OCI-LY7 (cell line): ENCODE data around the gene DIS3L. TPM values are rescaled to one million over a fixed set of nuclear protein-coding genes. Genes with fewer than 3 reads are reported as not detected.

Experiments
- BruUV-seq: library from RNA; stranded (reverse); fragments of 400-500 nt; replicated peaks from 2 replicates; lab custom pipeline; 2021; lab: Mats Ljungman, UMichigan
- CTCF ChIA-PET: fragments of 300-600 bp; sonication (Branson Sonifier 250); formaldehyde crosslinking; loops from one replicate; lab custom pipeline; 2022; ENCODE audit warnings: antibody characterized with exemption; ENCODE audit not compliant: unreplicated experiment; lab: Charles Lee
- POLR2A ChIA-PET: fragments of 300-600 bp; sonication (Branson Sonifier 250); formaldehyde crosslinking; loops from one replicate; lab custom pipeline; 2022; ENCODE audit warnings: antibody characterized with exemption; lab: Charles Lee
- DNase-seq: peaks from one replicate; pipeline ENCODE4 v3.0.0-alpha.2; 2015; ENCODE audit warnings: low spot score
- H2AFZ ChIP-seq: fragments of 200-600 bp; sonication (generic), shearing (Covaris generic); 2 replicates; pipeline ENCODE4 v1.6.1; 2014; ENCODE audit warnings: mild to moderate bottlenecking, antibody characterized with exemption, low read length, moderate library complexity
- H3K27ac ChIP-seq: fragments of 200-600 bp; sonication (generic); 2 replicates; pipeline ENCODE4 v1.5.1; 2014; ENCODE audit warnings: mixed run types, low read depth, mild to moderate bottlenecking, moderate library complexity, low read length, inconsistent platforms; ENCODE audit not compliant: poor library complexity, severe bottlenecking
- H3K36me3 ChIP-seq: fragments of 200-600 bp; sonication (generic); 2 replicates; pipeline ENCODE4 v1.6.1; 2014; ENCODE audit warnings: mild to moderate bottlenecking, antibody characterized with exemption, low read length, moderate library complexity, mixed read lengths; ENCODE audit not compliant: insufficient read depth
- H3K4me1 ChIP-seq: fragments of 200-600 bp; sonication (generic); 2 replicates; pipeline ENCODE4 v1.5.1; 2014; ENCODE audit warnings: mild to moderate bottlenecking, low read length; ENCODE audit not compliant: insufficient read depth, poor library complexity, severe bottlenecking
- H3K4me2 ChIP-seq: fragments of 200-600 bp; sonication (generic); 2 replicates; pipeline ENCODE4 v1.6.1; 2014; ENCODE audit warnings: mild to moderate bottlenecking, low read length
- H3K4me3 ChIP-seq: fragments of 200-600 bp; sonication (generic); 2 replicates; pipeline ENCODE4 v1.5.1; 2014; ENCODE audit warnings: mild to moderate bottlenecking, low read depth, low read length; ENCODE audit not compliant: poor library complexity, severe bottlenecking
- H3K79me2 ChIP-seq: fragments of 200-600 bp; sonication (generic); 2 replicates; pipeline ENCODE4 v1.6.1; 2016; ENCODE audit warnings: low read depth, mild to moderate bottlenecking, low read length, moderate library complexity, mixed read lengths; ENCODE audit not compliant: insufficient read depth
- H3K9me2 ChIP-seq: fragments of 200-600 bp; sonication (generic); 2 replicates; pipeline ENCODE4 v1.6.1; 2016; ENCODE audit warnings: mild to moderate bottlenecking, low read length, mixed read lengths; ENCODE audit not compliant: insufficient read depth
- H3K9me3 ChIP-seq: fragments of 200-600 bp; sonication (generic); 2 replicates; pipeline ENCODE4 v1.6.1; 2014; ENCODE audit warnings: mild to moderate bottlenecking, mixed run types, low read length, mixed read lengths
- H4K20me1 ChIP-seq: fragments of 200-600 bp; sonication (generic); 2 replicates; pipeline ENCODE4 v1.6.1; 2014; ENCODE audit warnings: mild to moderate bottlenecking, antibody characterized with exemption, low read length, moderate library complexity, mixed read lengths; ENCODE audit not compliant: insufficient read depth
- EZH2phosphoT487 ChIP-seq: fragments of 200-600 bp; sonication (generic); IDR thresholded peaks from 2 replicates; pipeline ENCODE4 v1.6.1; 2018; ENCODE audit warnings: low read depth, borderline replicate concordance, mild to moderate bottlenecking, mixed run types, antibody characterized with exemption, low read length, moderate library complexity, mixed read lengths
- intact Hi-C: fragments of 100-400 bp; cut with micrococcal nuclease; formaldehyde crosslinking; loops from one replicate; pipeline ENCODE4 v1.10.0; 2022; ENCODE audit not compliant: unreplicated experiment
- total RNA-seq, 2 experiments: library from RNA; depleted of rRNA in 1 of 2; stranded (reverse); fragments of >200 nt in 1 of 2; shearing (Covaris generic) in 1 of 2; gene quantifications; 2 replicates each; pipeline ENCODE4 v1.2.3, GENCODE V29; 2014 to 2022
- TF ChIP-seq, protein P1 (sequence below): fragments of 200-600 bp; sonication (generic); conservative IDR thresholded peaks from 2 replicates; pipeline ENCODE4 v1.5.1; 2014; ENCODE audit warnings: mild to moderate bottlenecking, antibody characterized with exemption, low read length, moderate library complexity, mixed read lengths

DIS3L gene
- total RNA-seq, 2 experiments from 2014 or later: 33.9 to 67.6 TPM

DNA sequence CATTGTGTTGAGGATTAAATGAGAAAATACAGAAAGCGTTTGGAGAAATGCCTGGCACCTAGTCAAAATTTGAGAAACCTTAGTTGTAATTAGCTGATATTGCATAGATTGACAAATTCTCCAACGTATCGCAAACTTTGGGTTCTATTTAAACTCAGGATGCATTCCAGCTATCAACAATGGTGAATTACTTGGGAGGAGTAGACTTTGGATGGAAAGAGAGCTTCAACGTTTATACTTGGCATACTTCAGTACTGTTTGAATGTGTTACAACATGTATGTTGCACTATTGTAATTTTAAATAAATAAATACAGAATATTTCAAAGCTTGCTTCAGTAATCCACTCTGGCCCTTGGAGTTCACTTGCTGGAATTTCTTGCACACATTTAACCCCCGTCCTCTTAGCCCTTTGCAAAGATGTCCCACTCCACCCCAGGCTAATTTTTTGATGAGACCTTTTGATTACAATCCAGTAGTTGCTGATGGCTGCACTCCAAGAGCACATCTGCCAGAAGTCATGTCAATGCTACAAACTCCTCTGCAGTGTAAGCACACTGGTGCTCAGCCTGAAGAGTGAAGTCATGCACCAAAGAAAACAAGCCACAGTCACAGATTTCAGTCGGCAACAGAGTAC, 4.7 kb upstream of the DIS3L start:
- H4K20me1 ChIP-seq: no peaks in the 10 kb centered on the region
- no peaks in the 10 kb centered on the region for H3K9me3 ChIP-seq
- CTCF ChIA-PET: interaction anchor here (0.6 to 0.7 kb wide), 2 partner anchors 172 to 306 kb away, joined by 3 to 9 read pairs; no protein-coding TSS in a partner anchor
- H3K4me3 ChIP-seq: no peak overlapping the region
- no peaks in the 10 kb centered on the region for H3K36me3 ChIP-seq
- POLR2A ChIA-PET: interaction anchor here (0.6 to 0.7 kb wide), 4 partner anchors 118 to 967 kb away, joined by 3 to 5 read pairs (median 3); no protein-coding TSS in a partner anchor
- intact Hi-C loops: loop anchor here (10.0 kb wide), 1 partner anchor 174 kb away; no protein-coding TSS in a partner anchor
- no peak overlapping the region for H3K4me2 ChIP-seq
- TF ChIP-seq EZH2phosphoT487: no peak
- TF ChIP-seq, protein P1, sequence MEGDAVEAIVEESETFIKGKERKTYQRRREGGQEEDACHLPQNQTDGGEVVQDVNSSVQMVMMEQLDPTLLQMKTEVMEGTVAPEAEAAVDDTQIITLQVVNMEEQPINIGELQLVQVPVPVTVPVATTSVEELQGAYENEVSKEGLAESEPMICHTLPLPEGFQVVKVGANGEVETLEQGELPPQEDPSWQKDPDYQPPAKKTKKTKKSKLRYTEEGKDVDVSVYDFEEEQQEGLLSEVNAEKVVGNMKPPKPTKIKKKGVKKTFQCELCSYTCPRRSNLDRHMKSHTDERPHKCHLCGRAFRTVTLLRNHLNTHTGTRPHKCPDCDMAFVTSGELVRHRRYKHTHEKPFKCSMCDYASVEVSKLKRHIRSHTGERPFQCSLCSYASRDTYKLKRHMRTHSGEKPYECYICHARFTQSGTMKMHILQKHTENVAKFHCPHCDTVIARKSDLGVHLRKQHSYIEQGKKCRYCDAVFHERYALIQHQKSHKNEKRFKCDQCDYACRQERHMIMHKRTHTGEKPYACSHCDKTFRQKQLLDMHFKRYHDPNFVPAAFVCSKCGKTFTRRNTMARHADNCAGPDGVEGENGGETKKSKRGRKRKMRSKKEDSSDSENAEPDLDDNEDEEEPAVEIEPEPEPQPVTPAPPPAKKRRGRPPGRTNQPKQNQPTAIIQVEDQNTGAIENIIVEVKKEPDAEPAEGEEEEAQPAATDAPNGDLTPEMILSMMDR: no peak
- H3K4me1 ChIP-seq: peaks cover 16% of the 10 kb centered on the region
- DNase-seq: no peak
- peaks cover 6% of the 10 kb centered on the region; the same call in 1 of the 2 replicates for H3K79me2 ChIP-seq
- H2AFZ ChIP-seq: no peak overlapping the region
- no peaks in the 10 kb centered on the region for H3K9me2 ChIP-seq
- no TSS peak for BruUV-seq
- H3K27ac ChIP-seq: no peak overlapping the region

DNA sequence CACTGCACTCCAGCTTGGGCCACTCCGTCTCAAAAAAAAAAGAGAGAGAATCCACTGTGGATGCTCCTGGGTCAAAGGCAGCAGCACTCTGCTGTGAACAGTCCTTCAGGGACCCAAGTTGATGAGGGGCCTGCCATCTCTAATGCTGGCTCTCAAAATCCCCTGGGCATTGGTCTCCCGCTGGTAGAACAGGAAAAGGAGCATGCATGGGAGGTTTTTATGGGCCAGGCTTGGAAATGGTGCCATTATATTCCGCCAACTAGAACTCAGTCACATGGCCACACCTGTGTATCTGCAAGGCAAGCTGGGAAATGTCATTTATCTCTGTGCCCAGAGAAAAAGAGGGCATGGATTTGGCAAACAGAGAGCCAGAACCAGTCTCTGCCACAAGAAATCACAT, 3.4 kb upstream of the DIS3L start:
- intact Hi-C loops: loop anchor here (5.0 kb wide), 3 partner anchors 412 to 678 kb away; partner anchors contain the start of genes INTS14 and SMAD6
- Histone ChIP-seq H2AFZ (no peak overlapping the region), H3K4me2 (no peak overlapping the region), H3K9me3 (no peaks in the 10 kb centered on the region), H3K9me2 (no peaks in the 10 kb centered on the region), H3K36me3 (no peaks in the 10 kb centered on the region), H3K4me3 (no peak overlapping the region), H3K27ac (no peak overlapping the region), H3K4me1 (peaks cover 26% of the 10 kb centered on the region), H3K79me2 (peaks cover 15% of the 10 kb centered on the region), H4K20me1 (no peaks in the 10 kb centered on the region)
- DNase-seq: no peak
- ChIA-PET CTCF (no interaction called here), POLR2A (interaction anchor here (0.5 kb wide), 1 partner anchor 421 kb away, joined by 3 read pairs; no protein-coding TSS in a partner anchor)
- BruUV-seq: no TSS peak
- TF ChIP-seq, protein P1: no peak
- TF ChIP-seq EZH2phosphoT487: no peak

DNA sequence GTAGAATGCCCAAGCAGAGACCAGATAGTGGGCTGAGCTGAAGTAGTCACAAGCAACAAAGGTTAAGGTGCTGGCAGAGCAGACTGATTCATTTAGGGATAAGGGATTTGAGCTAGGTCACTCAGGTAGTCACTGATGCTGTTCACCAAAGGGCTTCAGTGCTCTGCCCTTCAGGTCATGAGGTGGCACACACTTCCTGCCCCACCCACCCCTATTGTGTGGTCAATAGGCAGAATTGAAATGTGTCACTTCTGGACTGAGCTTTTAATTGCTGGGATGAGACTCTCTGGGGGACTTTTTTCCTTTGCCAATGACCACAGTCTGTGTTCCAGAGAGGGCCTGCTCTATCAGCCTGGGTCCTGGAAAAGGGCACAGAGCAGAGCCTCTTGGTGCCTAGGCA, 2.9 kb upstream of the DIS3L start:
- CTCF ChIA-PET: no interaction called here
- DNase-seq: no peak

More for the DNA sequence above, 2.9 kb upstream of the DIS3L start:
- intact Hi-C loops: loop anchor here (5.0 kb wide), 3 partner anchors 412 to 678 kb away; partner anchors contain the start of genes INTS14 and SMAD6
- TF ChIP-seq, protein P1: no peak
- no peak for TF ChIP-seq EZH2phosphoT487
- no peak overlapping the region for H3K4me2 ChIP-seq
- H3K79me2 ChIP-seq: peaks cover 20% of the 10 kb centered on the region
- no TSS peak for BruUV-seq
- POLR2A ChIA-PET: interaction anchor here (0.5 to 1.9 kb wide), 4 partner anchors 7 to 504 kb away, joined by 3 to 7 read pairs (median 4); no protein-coding TSS in a partner anchor
- no peaks in the 10 kb centered on the region for H3K36me3 ChIP-seq
- no peak overlapping the region for H3K4me3 ChIP-seq
- no peaks in the 10 kb centered on the region for H3K9me2 ChIP-seq
- peaks cover 31% of the 10 kb centered on the region for H3K4me1 ChIP-seq
- no peaks in the 10 kb centered on the region for H3K9me3 ChIP-seq
- H3K27ac ChIP-seq: no peak overlapping the region
- no peaks in the 10 kb centered on the region for H4K20me1 ChIP-seq
- H2AFZ ChIP-seq: no peak overlapping the region
